Hindlimb muscle (tissue), 1 donor: ENCODE data around the gene CLMP. TPM values are rescaled to one million over a fixed set of nuclear protein-coding genes. Genes with fewer than 3 reads are reported as not detected.
A peak's percentile ranks its signal among the peaks of the same experiment; 100 is the strongest.
"Not testable (repeated sequence)": the region's sequence is repeated elsewhere in the genome, so short reads cannot be mapped to it uniquely, and the experiment has no call there.

Experiments
- DNase-seq: peaks from one replicate; pipeline ENCODE4 v3.0.0-alpha.2; 2013
- polyA plus RNA-seq: library from polyadenylated mRNA; unstranded; fragments of 120-200 nt; gene quantifications from one replicate; pipeline ENCODE4 v1.2.1, GENCODE V29; 2013; ENCODE audit not compliant: insufficient read length

The CLMP gene
- polyA plus RNA-seq, 1 donor, result 12.5 TPM

DNA sequence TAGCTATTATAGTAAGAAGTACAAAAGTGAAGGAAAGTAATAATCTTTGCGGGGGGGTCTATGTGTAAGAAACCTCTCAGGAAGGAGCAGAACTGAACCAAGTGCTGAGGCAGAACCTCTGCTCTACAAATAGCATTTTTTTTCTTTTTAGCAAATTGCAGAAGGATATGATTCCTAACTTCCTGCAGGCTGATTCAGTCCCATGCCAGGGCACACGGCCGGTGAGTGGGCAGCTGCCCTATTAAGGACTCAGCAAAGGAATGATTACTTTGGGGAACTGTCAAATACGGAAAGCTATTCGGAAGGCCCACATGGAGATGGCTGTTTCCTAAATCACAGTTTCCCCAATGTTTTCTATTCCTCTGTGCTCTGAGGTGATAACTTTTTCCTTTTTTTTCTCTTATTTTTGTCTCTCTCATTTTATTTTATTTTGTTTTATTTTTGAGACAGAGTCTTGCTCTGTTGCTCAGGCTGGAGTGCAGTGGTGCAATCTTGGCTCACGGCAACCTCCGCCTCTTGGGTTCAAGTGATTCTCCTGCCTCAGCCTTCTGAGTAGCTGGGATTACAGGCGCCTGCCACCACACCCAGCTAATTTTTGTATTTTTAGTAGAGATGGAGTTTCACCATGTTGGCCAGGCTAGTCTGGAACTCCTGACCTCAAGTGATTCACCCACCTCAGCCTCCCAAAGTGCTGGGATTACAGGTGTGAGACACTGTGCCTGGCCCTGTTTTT, 62.8 kb downstream of the CLMP start:
- DNase-seq, result not testable (repeated sequence)

DNA sequence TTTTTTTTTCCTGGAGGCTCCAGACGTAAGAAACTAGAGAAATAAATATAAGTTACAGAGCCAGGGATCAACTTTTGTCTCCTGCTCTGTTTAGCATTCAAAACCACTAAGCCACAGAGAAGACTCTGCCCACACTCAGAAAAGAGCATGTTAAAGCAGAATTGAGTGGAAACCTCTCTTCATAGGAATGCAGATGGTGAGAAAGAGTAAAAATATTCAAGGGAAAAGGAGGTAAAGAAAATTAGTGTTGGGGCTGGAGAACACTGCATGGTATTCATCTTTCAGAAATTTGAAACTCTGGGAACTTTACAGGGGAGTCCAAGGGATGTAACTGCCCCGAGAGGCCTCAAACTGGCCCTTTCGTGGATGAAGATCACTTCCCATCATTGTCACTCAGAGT, 65.1 kb downstream of the CLMP start:
- no peak for DNase-seq

DNA sequence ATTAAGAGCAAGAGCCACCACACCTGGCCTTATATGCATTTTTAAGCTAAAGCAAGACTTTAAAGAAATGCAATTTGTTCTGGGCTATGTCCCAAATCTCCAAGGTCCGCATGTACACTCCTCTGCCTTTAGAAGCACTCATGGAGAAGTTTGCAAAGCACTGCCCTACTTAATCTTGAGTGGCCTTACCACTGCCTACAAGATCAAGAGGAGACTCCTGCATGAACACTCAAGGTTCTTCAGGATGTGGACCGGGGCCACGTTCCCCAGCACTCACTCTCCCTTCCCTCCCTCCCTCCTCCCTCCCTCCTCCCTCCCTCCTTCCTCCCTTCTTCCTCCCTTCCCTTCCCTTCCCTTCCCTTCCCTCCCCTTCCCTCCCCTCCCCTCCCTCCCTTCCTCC, 69.9 kb downstream of the CLMP start:
- no peak for DNase-seq

DNA sequence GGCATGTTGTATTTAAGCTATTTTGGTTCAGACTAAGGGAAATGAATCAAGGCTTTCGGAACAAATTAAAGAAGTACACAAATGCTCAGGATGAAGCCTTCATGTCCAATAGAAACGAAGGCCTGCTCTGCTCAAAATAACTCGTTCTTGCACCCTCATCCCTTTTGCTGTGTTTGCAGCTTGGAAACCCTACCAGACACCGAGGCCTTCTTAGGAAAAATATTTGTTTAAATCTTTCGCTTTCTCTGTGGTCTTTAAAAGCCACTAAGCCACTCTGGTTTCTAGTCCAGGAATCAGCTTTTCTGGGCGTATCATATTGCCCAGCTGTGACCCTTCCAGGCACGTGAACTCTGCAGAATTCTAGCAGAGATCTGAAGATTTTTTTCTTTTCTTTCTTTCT, 72.2 kb downstream of the CLMP start:
- no peak for DNase-seq

DNA sequence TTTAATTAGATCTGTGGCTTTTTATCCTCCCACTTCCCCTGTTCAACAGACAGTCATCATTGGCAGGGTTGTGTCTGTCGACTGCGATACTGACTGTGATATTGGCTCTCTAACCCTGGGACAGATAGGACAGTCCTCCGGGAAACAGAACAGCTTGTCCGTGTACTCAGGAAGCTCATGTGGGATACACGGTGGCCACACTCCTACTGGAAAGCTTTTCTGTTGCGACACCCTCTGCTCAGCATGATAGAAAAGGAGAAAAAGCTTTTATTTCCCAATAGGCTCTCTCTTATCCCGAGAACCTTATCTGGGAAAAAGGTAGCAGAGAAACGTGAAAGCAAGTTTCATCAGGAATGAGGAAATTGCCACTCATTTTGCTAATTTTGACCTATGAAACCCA, 72.7 kb downstream of the CLMP start:
- DNase-seq, result no peak

GRCh38 chr11:123116486-123116885, 78.6 kb downstream of the CLMP start:
- DNase-seq, result no peak

DNA sequence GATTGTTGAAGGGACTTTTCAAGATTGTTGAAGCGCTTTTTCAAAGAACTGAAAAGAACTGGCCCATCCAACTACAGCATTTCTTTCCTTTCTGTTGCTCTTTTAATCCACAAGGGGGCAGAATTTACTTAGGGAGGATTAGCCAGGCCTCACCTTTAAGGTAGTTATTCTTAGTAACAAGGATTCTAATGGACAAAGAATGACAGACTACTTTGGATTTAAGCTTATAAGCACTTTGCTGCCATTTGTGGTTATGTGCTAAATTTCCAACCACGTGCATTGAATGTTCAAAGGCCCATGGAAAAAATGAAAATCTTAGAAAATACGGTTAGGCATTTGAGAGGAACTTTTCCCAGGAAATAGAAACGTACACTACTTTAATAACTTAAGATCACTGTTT, 83.6 kb downstream of the CLMP start:
- peak; percentile 38 for DNase-seq

- DNase-seq, result no peak
Measured at GRCh38 chr11:123110397-123110796, 84.7 kb downstream of the CLMP start.

DNA sequence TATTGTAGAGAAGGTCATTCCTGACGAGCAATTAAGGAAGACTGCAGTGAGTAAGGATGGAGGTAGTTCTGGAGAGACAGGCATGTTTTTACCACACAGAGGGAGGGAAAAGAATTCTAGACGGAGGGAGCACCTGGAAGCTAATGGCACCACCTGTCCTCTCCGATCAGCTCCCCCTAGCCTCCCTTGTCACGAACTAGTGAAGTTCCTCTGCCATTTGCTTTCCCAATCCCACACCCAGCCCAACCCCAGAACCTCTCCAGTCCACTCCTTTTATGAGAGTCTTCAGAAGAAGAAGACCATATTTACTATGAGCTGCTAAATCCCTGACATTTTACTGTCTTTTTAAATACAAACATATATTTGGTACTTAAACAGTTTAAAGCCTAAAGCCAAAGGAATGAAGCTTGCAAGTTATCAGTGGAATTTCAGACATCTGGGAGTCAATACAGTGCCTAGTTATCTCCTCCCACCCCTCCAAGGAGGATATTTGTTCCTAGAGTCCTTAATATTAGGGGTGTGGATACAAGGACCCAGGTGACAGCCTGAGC, 87.0 kb downstream of the CLMP start:
- DNase-seq, result no peak

GRCh38 chr11:123104697-123105096, 90.4 kb downstream of the CLMP start:
- DNase-seq, result no peak

DNA sequence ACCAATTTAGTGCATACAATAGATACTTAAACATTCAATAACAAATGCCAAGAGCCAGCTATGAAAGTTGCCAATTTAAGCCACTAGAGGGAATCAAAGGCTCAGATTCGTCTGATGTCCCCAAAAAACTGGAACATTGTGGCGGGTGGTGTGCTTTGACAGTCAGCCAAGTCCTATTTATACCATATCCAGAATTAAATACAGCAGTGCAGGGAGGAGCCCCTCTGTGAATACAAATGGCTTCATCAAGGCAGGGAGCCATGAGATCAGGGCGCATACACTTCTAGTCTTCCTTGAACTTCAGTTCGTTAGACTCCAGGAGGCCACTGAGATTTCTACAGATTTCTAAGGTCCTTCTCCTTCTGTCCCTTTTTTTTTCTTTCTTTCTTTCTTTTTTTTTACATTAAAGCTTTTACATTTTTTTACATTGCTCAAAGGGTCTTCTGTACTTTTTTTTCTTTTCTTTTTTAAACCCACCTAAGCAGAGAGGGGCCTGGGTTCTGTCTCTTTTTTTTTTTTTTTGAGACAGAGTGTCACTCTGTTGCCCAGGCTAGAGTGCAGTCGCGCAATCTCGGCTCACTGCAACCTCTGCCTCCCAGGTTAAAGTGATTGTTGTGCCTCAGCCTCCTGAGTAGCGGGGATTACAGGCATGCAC, 91.6 kb downstream of the CLMP start:
- peak; percentile 75 for DNase-seq

DNA sequence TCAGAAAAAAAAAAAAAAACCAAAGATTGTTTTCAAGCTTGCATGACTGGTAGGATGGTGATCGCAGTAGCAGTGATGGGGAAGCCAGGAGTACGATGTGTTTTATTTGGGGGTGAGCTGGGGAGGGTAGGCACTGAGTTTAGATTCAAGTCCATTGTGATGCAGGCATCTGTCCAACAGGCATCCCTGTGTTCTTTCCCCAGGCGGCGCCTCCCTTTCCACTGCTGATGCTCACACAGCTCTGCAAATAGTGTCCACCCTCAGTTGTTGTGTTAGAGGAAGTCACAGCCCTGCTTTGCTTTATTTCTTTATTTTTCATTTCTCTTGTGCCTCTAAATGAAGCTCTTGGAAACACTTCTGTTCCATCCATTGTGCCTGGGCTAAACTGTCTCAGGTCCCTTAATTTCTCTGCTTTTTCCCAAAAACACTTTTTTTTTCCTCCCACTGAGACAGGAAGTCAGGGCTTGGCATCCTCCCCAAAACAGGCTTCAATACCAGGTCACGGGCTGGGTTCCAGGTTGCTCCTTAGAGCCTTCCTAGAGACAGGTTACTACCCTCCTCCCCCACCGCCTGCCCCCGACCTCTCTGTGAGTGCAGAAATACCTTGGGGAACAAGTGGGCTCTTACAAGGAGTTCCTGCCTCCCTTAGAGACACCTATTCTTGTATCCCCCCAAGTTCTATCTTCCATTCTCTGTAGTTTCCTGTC, 94.5 kb downstream of the CLMP start:
- peak; percentile 47 for DNase-seq

- DNase-seq, result peak; percentile 47
Measured at GRCh38 chr11:123098990-123099389, 96.1 kb downstream of the CLMP start.

GRCh38 chr11:123093739-123094138, 101.3 kb downstream of the CLMP start:
- DNase-seq, result no peak

- DNase-seq, result no peak
Measured at GRCh38 chr11:123091506-123091905, 103.5 kb downstream of the CLMP start.

GRCh38 chr11:123090168-123090567, 104.9 kb downstream of the CLMP start:
- DNase-seq, result not testable (repeated sequence)

DNA sequence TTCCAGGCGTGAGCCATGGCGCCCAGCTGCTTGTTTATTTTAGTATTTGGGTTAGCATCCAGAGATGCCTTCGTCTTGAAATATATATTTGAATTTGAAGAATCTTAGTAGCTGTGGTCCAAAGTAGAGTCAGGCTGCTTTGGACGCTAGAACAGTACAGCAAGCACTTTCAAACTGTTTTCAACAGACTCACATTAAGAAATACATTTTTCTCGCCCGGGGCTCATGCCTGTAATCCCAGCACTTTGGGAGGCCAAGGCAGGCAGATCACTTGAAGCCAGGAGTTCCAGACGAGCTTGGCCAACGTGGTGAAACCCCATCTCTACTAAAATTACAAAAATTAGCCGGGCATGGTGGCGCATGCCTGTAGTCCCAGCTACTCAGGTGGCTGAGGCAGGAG, 106.2 kb downstream of the CLMP start:
- DNase-seq, result not testable (repeated sequence)

DNA sequence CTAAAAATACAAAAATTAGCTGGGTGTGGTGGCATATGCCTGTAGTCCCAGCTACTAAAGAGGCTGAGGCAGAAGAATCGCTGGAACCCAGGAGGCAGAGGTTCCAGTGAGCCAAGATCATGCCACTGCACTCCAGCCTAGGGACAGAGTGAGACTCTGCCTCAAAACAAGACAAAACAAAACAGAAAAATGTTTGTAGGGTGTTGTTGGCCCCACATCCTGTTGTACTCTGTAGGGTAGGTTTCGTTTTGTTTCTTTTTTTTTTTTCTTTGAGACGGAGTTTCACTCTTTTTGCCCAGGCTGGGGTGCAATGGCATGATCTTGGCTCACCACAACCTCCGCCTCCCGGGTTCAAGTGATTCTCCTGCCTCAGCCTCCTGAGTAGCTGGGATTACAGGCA, 107.4 kb downstream of the CLMP start:
- not testable (repeated sequence) for DNase-seq

DNA sequence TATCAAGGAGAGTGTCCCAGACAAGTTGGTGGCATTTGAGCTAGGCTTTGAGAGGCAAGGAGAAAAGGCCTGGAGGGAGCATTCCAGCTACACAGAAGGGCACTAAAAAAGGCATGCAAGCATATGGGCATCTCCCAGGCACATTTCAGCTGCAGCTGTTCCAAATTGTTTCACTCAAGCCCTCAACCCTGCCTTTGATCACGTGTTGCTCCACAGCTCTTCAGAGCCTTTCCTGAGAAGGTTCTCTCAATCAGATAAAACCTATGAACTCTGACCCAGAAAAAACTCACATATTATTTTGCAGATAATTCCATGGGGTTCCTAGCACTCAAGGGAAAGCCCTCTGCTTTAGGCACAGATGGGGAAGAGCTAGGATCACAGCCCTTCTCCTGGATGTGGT, 108.7 kb downstream of the CLMP start:
- DNase-seq, result no peak

- DNase-seq, result no peak
Measured at GRCh38 chr11:123085497-123085896, 109.6 kb downstream of the CLMP start.

DNA sequence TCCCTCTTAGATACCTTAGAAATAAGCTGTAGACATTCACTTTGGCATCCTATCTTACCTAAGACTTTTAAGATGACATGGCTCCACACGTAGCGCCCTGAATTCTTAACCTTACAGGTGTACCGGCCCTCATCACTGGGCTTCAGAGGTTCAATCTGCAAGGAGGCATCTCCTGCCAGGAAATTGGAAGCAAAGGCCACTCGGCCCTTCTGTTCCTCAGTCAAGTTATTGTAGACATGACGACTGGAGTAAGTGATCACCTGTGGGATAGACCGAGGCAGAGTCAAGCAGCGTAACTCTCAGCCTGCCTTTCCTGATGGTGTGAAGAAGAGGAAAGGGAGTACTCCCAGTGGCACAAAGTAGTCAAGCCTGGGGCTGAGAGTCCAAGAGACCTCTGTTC, 110.6 kb downstream of the CLMP start:
- no peak for DNase-seq

- DNase-seq, result peak; percentile 80
Measured at GRCh38 chr11:123083623-123084029, 111.4 kb downstream of the CLMP start.

DNA sequence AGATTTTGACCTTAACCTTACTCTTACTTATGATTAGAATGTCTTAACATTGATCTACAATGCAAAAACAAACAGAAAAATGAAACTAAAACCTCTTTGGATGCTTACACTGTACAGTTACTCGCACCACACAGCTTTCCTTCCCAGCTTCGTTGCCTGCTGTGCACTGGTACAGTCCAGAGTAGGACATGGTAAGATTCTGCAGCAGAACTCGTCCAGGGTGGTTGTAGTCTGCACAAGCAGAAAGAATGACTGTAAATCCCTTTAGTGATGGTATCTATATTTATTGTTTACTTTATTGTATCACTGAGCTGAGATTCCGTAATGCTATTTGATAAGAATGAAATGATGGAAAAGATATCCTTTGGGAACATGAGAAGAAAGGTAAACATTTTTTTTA, 112.1 kb downstream of the CLMP start:
- DNase-seq, result no peak
